SU-DHL-6 (cell line): ENCODE data around the gene STBD1.

ENCODE experiments used
- H2AFZ ChIP-seq: fragments of 200-600 bp; sonication (generic); 2 replicates; pipeline ENCODE4 v1.6.1; 2014; ENCODE audit warnings: low read depth, mild to moderate bottlenecking, moderate library complexity, mixed read lengths, antibody characterized with exemption, low read length; ENCODE audit not compliant: severe bottlenecking
- H3F3A ChIP-seq: fragments of 200-600 bp; shearing (Covaris generic); 2 replicates; pipeline ENCODE4 v1.6.0; 2016; ENCODE audit warnings: antibody characterized with exemption, mild to moderate bottlenecking; ENCODE audit not compliant: insufficient read depth
- H3K27ac ChIP-seq: fragments of 200-600 bp; sonication (generic); 2 replicates; pipeline ENCODE4 v1.5.1; 2016; ENCODE audit warnings: low read depth, mild to moderate bottlenecking, low read length, moderate library complexity, mixed read lengths
- H3K27me3 ChIP-seq: fragments of 200-600 bp; sonication (generic), shearing (Covaris generic); 2 replicates; pipeline ENCODE4 v1.6.0; 2014; ENCODE audit warnings: mild to moderate bottlenecking, low read length
- H3K36me3 ChIP-seq: fragments of 200-600 bp; sonication (generic); 2 replicates; pipeline ENCODE4 v1.6.1; 2014; ENCODE audit warnings: mild to moderate bottlenecking, low read length, mixed read lengths
- H3K4me2 ChIP-seq: fragments of 300-600, 200-600 bp; shearing (Covaris generic), sonication (generic); 2 replicates; pipeline ENCODE4 v1.6.0; 2014; ENCODE audit warnings: low read length, low read depth, mild to moderate bottlenecking; ENCODE audit not compliant: poor library complexity, severe bottlenecking
- H3K4me3 ChIP-seq: fragments of 200-600 bp; sonication (generic); 2 replicates; pipeline ENCODE4 v1.5.1; 2014; ENCODE audit warnings: antibody characterized with exemption, low read length, mild to moderate bottlenecking, mixed read lengths; ENCODE audit not compliant: insufficient read depth, poor library complexity, severe bottlenecking
- H3K79me2 ChIP-seq: fragments of 200-600 bp; sonication (generic); 2 replicates; pipeline ENCODE4 v1.6.1; 2014; ENCODE audit warnings: mild to moderate bottlenecking, low read length, moderate library complexity; ENCODE audit not compliant: insufficient read depth
- H3K9ac ChIP-seq: fragments of 200-600 bp; sonication (generic); 2 replicates; pipeline ENCODE4 v1.7.0; 2014; ENCODE audit warnings: mild to moderate bottlenecking, low read length
- H3K9me2 ChIP-seq: fragments of 200-600 bp; sonication (generic); replicated peaks from 2 replicates; pipeline ENCODE4 v1.6.1; 2014; ENCODE audit warnings: low read length; ENCODE audit not compliant: insufficient read depth
- H3K9me3 ChIP-seq: fragments of 200-600 bp; sonication (generic); 2 replicates; pipeline ENCODE4 v1.6.1; 2014; ENCODE audit warnings: low read length, mixed read lengths; ENCODE audit not compliant: insufficient read depth
- H4K20me1 ChIP-seq: fragments of 200-600 bp; sonication (generic); 2 replicates; pipeline ENCODE4 v1.6.1; 2014; ENCODE audit warnings: low read depth, mild to moderate bottlenecking, antibody characterized with exemption, low read length, moderate library complexity, mixed read lengths
- CTCF ChIP-seq: fragments of 200-600 bp; sonication (generic); IDR thresholded peaks from one replicate; pipeline ENCODE4 v1.5.1; 2017; ENCODE audit warnings: antibody characterized with exemption, mild to moderate bottlenecking, low read length, moderate library complexity; ENCODE audit not compliant: insufficient read depth, poor library complexity, severe bottlenecking
- EZH2phosphoT487 ChIP-seq: fragments of 200-600 bp; sonication (generic), shearing (Covaris generic); conservative IDR thresholded peaks from 2 replicates; pipeline ENCODE4 v1.6.1; 2018; ENCODE audit warnings: mild to moderate bottlenecking, antibody characterized with exemption, low read length, moderate library complexity, mixed read lengths

The STBD1 gene

DNA sequence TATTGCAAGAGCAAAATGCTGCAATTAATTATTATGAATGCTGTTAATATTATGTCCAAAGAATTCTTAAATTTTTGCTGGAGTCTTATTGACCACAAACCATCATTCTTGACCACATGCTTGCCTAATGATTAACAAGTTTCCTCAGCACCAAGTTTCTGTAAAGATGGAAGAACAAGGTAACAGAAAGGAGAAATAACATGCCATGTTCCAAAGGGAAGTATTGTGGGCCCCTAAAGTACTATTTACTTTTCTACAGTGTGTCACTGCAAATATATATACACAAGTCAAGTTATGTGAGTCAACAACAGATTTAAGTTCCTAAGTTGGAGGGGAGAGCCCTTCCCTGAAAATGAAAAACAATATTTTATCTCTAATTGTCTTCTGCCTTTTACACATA lies 34.5 kb upstream of the STBD1 start:
- Histone ChIP-seq H3K36me3 (no peaks in the 10 kb centered on the region), H3K4me2 (no peak overlapping the region), H3K9me2 (no peaks in the 10 kb centered on the region), H3K79me2 (no peaks in the 10 kb centered on the region), H3K27ac (no peak overlapping the region), H3K4me3 (no peak overlapping the region), H3K9ac (no peak overlapping the region), H3F3A (no peaks in the 10 kb centered on the region), H4K20me1 (no peaks in the 10 kb centered on the region), H3K9me3 (no peaks in the 10 kb centered on the region), H2AFZ (no peak overlapping the region), H3K27me3 (no peaks in the 10 kb centered on the region)
- TF ChIP-seq CTCF (no peak), EZH2phosphoT487 (no peak)

DNA sequence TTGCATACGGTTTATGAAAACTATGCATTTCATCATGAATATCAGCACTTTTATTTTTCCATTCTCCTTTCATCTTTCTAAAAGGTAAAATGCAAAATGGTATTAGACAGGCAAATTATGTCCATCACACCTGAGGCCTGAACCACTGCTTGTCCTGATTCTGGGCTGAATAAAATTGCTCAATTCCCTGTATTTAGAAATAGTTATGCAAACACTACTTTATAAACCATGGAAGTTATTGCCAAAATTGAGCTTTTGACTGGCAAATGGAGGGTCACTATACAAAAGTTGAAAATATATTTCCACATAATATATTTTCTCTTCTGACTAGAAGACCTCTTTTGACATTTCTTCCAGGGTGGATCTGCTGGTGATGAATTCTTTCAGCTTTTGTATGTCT lies 34.0 kb upstream of the STBD1 start:
- H3F3A ChIP-seq, result no peaks in the 10 kb centered on the region
- H3K27me3 ChIP-seq, result no peaks in the 10 kb centered on the region
- H3K9me2 ChIP-seq, result no peaks in the 10 kb centered on the region
- no peaks in the 10 kb centered on the region for H4K20me1 ChIP-seq
- H3K9ac ChIP-seq, result no peak overlapping the region
- no peak overlapping the region for H3K4me2 ChIP-seq
- H3K9me3 ChIP-seq, result no peaks in the 10 kb centered on the region
- no peaks in the 10 kb centered on the region for H3K36me3 ChIP-seq
- H2AFZ ChIP-seq, result no peak overlapping the region
- H3K4me3 ChIP-seq, result no peak overlapping the region
- no peak overlapping the region for H3K27ac ChIP-seq
- no peaks in the 10 kb centered on the region for H3K79me2 ChIP-seq
- TF ChIP-seq EZH2phosphoT487, result no peak
- TF ChIP-seq CTCF, result no peak

- Histone ChIP-seq H3K9me2 (no peaks in the 10 kb centered on the region), H3K27me3 (no peaks in the 10 kb centered on the region), H3K9ac (no peak overlapping the region), H3K9me3 (no peaks in the 10 kb centered on the region), H2AFZ (no peak overlapping the region), H4K20me1 (no peaks in the 10 kb centered on the region), H3F3A (no peaks in the 10 kb centered on the region), H3K4me2 (no peak overlapping the region), H3K27ac (no peak overlapping the region), H3K4me3 (no peak overlapping the region), H3K79me2 (no peaks in the 10 kb centered on the region), H3K36me3 (no peaks in the 10 kb centered on the region)
- TF ChIP-seq EZH2phosphoT487 (no peak), CTCF (no peak)
Observed at GRCh38 chr4:76272999-76273398, 33.5 kb upstream of the STBD1 start.
